WTC11 (cell line): ENCODE measurements around the gene MORN1. TPM values are rescaled to one million over a fixed set of nuclear protein-coding genes. Genes with fewer than 3 reads are reported as not detected.

Experiments
- ATAC-seq: fragments of 200-7000 bp; cut with Tn5 transposase; 2 replicates; pipeline ENCODE4 v1.10.0; 2021; ENCODE audit warnings: mild to moderate bottlenecking, moderate library complexity
- CTCF ChIA-PET: fragments of 300-600 bp; sonication (Branson Sonifier 250); formaldehyde crosslinking; loops from one replicate; lab custom pipeline; 2021; ENCODE audit warnings: antibody characterized with exemption; lab: Charles Lee
- POLR2A ChIA-PET: fragments of 350-600 bp; sonication (Branson Sonifier 250); formaldehyde crosslinking; loops from one replicate; lab custom pipeline; 2021; ENCODE audit warnings: antibody characterized with exemption; lab: Charles Lee
- DNase-seq: peaks from one replicate; pipeline ENCODE4 v3.0.0; 2021; ENCODE audit warnings: low spot score
- H3K27ac Mint-ChIP-seq: 2 replicates; pipeline ENCODE4 v1.8.0; 2021; ENCODE audit warnings: mixed read lengths
- H3K27me3 Mint-ChIP-seq: 2 replicates; pipeline ENCODE4 v1.8.0; 2021; ENCODE audit warnings: low read depth, mild to moderate bottlenecking, moderate library complexity, mixed read lengths
- H3K36me3 Mint-ChIP-seq: 2 replicates; pipeline ENCODE4 v1.8.0; 2021; ENCODE audit warnings: mixed read lengths
- H3K4me1 Mint-ChIP-seq: 2 replicates; pipeline ENCODE4 v1.8.0; 2022; ENCODE audit warnings: mixed read lengths
- H3K4me3 Mint-ChIP-seq: 2 replicates; pipeline ENCODE4 v1.8.0; 2021; ENCODE audit warnings: mild to moderate bottlenecking, moderate library complexity, mixed read lengths
- H3K9me3 Mint-ChIP-seq: 2 replicates; pipeline ENCODE4 v1.8.0; 2021; ENCODE audit warnings: mixed read lengths
- FOXJ3 ChIP-seq: sonication (generic); formaldehyde crosslinking; IDR thresholded peaks from 2 replicates; pipeline ENCODE4 v1.9.0; 2021; ENCODE audit warnings: missing genetic modification reagents, mild to moderate bottlenecking, borderline replicate concordance
- HMGA2 ChIP-seq: fragments of 250-450 bp; sonication (Bioruptor Pico); IDR thresholded peaks from 2 replicates; pipeline ENCODE4 v1.4.0; 2021; ENCODE audit warnings: mild to moderate bottlenecking, moderate library complexity
- IRF2 ChIP-seq: sonication (generic); formaldehyde crosslinking; IDR thresholded peaks from 2 replicates; pipeline ENCODE4 v1.8.0; 2022; ENCODE audit warnings: low read depth, missing genetic modification reagents, borderline replicate concordance
- NFATC4 ChIP-seq: fragments of 250-450 bp; sonication (Bioruptor Pico); IDR thresholded peaks from 2 replicates; pipeline ENCODE4 v1.9.0; 2021; ENCODE audit warnings: mild to moderate bottlenecking
- ZNF138 ChIP-seq: sonication (generic); formaldehyde crosslinking; conservative IDR thresholded peaks from 2 replicates; pipeline ENCODE4 v1.8.1; 2022; ENCODE audit warnings: mild to moderate bottlenecking, moderate library complexity, missing genetic modification reagents
- ZNF671 ChIP-seq: fragments of 250-450 bp; sonication (Bioruptor Pico); IDR thresholded peaks from 2 replicates; pipeline ENCODE4 v1.8.0; 2021; ENCODE audit warnings: mild to moderate bottlenecking
- total RNA-seq: library from RNA; stranded (reverse); gene quantifications from 3 replicates; pipeline ENCODE4 v1.2.3, GENCODE V29; 2021
- TF ChIP-seq, protein P1 (sequence below): fragments of 250-450 bp; sonication (Bioruptor Pico); IDR thresholded peaks from 2 replicates; pipeline ENCODE4 v2.1.2; 2022; ENCODE audit warnings: mild to moderate bottlenecking, moderate library complexity
- TF ChIP-seq, protein P2 (sequence below): sonication (generic); formaldehyde crosslinking; IDR thresholded peaks from 2 replicates; pipeline ENCODE4 v1.8.1; 2023; ENCODE audit warnings: mild to moderate bottlenecking, missing genetic modification reagents, moderate library complexity
- TF ChIP-seq, protein P3 (sequence below): sonication (generic); formaldehyde crosslinking; IDR thresholded peaks from 2 replicates; pipeline ENCODE4 v1.8.1; 2022; ENCODE audit warnings: low read depth, missing genetic modification reagents, borderline replicate concordance
- TF ChIP-seq, protein P4 (sequence below): sonication (generic); formaldehyde crosslinking; IDR thresholded peaks from 2 replicates; pipeline ENCODE4 v1.8.0; 2022; ENCODE audit warnings: mild to moderate bottlenecking, missing genetic modification reagents
- TF ChIP-seq, protein P5 (sequence below): sonication (generic); formaldehyde crosslinking; IDR thresholded peaks from 2 replicates; pipeline ENCODE4 v1.8.1; 2023; ENCODE audit warnings: mild to moderate bottlenecking, missing genetic modification reagents, moderate library complexity
- TF ChIP-seq, protein P6 (sequence below): sonication (generic); formaldehyde crosslinking; IDR thresholded peaks from 2 replicates; pipeline ENCODE4 v1.8.0; 2022; ENCODE audit warnings: mild to moderate bottlenecking, missing genetic modification reagents
- TF ChIP-seq, protein P7 (sequence below): sonication (generic); formaldehyde crosslinking; IDR thresholded peaks from 2 replicates; pipeline ENCODE4 v1.8.1; 2022; ENCODE audit warnings: low read depth, mild to moderate bottlenecking, moderate library complexity, missing genetic modification reagents, borderline replicate concordance
- TF ChIP-seq, protein P8 (sequence below): sonication (generic); formaldehyde crosslinking; IDR thresholded peaks from 2 replicates; pipeline ENCODE4 v1.8.1; 2022; ENCODE audit warnings: missing genetic modification reagents, borderline replicate concordance
- TF ChIP-seq, protein P9 (sequence below): fragments of 250-450 bp; sonication (Bioruptor Pico); IDR thresholded peaks from 2 replicates; pipeline ENCODE4 v1.9.0; 2021; ENCODE audit warnings: mild to moderate bottlenecking, borderline replicate concordance
- TF ChIP-seq, protein P10 (sequence below): fragments of 250-450 bp; sonication (Bioruptor Pico); IDR thresholded peaks from 2 replicates; pipeline ENCODE4 v1.8.0; 2021; ENCODE audit warnings: mild to moderate bottlenecking

Gene MORN1
- total RNA-seq, 1 experiment from 2014 or later, result 14.5 TPM

DNA sequence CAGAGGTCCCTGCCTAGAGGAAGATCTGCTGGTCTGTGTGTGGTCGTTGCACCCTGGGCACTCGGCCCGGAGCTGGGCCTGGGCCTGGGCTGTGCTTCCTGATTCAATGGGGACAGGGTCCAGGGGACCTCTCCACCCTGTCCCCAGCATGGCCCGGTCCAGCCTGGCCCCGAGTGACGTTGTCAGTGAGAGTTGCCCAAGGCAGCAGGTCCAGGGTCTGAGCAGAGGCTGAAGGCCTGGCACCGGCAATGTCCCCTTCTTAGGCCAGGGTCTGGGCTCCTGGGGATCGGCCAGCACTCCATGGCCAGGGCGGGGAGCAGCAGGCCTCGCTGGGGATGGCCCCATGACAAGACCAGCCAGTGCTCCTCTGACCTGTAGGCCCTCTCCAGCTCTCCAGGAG lies 36.6 kb upstream of the MORN1 start:
- Mint-ChIP-seq H3K36me3 (no peaks in the 10 kb centered on the region), H3K4me3 (no peak overlapping the region), H3K9me3 (peaks cover 18% of the 10 kb centered on the region), H3K4me1 (no peaks in the 10 kb centered on the region), H3K27ac (no peak overlapping the region), H3K27me3 (peaks cover 9% of the 10 kb centered on the region)
- no peak for DNase-seq
- no peak for ATAC-seq
- ChIA-PET CTCF (no interaction called here), POLR2A (no interaction called here)
- TF ChIP-seq, protein P1, sequence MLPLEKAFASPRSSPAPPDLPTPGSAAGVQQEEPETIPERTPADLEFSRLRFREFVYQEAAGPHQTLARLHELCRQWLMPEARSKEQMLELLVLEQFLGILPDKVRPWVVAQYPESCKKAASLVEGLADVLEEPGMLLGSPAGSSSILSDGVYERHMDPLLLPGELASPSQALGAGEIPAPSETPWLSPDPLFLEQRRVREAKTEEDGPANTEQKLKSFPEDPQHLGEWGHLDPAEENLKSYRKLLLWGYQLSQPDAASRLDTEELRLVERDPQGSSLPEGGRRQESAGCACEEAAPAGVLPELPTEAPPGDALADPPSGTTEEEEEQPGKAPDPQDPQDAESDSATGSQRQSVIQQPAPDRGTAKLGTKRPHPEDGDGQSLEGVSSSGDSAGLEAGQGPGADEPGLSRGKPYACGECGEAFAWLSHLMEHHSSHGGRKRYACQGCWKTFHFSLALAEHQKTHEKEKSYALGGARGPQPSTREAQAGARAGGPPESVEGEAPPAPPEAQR, result no peak
- TF ChIP-seq, protein P2, sequence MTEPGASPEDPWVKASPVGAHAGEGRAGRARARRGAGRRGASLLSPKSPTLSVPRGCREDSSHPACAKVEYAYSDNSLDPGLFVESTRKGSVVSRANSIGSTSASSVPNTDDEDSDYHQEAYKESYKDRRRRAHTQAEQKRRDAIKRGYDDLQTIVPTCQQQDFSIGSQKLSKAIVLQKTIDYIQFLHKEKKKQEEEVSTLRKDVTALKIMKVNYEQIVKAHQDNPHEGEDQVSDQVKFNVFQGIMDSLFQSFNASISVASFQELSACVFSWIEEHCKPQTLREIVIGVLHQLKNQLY (CRISPR knock-in tag), result no peak
- TF ChIP-seq, protein P3, sequence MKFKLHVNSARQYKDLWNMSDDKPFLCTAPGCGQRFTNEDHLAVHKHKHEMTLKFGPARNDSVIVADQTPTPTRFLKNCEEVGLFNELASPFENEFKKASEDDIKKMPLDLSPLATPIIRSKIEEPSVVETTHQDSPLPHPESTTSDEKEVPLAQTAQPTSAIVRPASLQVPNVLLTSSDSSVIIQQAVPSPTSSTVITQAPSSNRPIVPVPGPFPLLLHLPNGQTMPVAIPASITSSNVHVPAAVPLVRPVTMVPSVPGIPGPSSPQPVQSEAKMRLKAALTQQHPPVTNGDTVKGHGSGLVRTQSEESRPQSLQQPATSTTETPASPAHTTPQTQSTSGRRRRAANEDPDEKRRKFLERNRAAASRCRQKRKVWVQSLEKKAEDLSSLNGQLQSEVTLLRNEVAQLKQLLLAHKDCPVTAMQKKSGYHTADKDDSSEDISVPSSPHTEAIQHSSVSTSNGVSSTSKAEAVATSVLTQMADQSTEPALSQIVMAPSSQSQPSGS (CRISPR knock-in tag), result no peak
- TF ChIP-seq, protein P4, sequence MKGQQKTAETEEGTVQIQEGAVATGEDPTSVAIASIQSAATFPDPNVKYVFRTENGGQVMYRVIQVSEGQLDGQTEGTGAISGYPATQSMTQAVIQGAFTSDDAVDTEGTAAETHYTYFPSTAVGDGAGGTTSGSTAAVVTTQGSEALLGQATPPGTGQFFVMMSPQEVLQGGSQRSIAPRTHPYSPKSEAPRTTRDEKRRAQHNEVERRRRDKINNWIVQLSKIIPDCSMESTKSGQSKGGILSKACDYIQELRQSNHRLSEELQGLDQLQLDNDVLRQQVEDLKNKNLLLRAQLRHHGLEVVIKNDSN (CRISPR knock-in tag), result no peak
- TF ChIP-seq, protein P5, sequence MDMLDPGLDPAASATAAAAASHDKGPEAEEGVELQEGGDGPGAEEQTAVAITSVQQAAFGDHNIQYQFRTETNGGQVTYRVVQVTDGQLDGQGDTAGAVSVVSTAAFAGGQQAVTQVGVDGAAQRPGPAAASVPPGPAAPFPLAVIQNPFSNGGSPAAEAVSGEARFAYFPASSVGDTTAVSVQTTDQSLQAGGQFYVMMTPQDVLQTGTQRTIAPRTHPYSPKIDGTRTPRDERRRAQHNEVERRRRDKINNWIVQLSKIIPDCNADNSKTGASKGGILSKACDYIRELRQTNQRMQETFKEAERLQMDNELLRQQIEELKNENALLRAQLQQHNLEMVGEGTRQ (CRISPR knock-in tag), result no peak
- no peak for TF ChIP-seq HMGA2 (CRISPR knock-in tag)
- TF ChIP-seq NFATC4 (CRISPR knock-in tag), result no peak
- TF ChIP-seq, protein P6, sequence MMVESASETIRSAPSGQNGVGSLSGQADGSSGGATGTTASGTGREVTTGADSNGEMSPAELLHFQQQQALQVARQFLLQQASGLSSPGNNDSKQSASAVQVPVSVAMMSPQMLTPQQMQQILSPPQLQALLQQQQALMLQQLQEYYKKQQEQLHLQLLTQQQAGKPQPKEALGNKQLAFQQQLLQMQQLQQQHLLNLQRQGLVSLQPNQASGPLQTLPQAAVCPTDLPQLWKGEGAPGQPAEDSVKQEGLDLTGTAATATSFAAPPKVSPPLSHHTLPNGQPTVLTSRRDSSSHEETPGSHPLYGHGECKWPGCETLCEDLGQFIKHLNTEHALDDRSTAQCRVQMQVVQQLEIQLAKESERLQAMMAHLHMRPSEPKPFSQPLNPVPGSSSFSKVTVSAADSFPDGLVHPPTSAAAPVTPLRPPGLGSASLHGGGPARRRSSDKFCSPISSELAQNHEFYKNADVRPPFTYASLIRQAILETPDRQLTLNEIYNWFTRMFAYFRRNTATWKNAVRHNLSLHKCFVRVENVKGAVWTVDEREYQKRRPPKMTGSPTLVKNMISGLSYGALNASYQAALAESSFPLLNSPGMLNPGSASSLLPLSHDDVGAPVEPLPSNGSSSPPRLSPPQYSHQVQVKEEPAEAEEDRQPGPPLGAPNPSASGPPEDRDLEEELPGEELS (CRISPR knock-in tag), result no peak
- TF ChIP-seq, protein P7, sequence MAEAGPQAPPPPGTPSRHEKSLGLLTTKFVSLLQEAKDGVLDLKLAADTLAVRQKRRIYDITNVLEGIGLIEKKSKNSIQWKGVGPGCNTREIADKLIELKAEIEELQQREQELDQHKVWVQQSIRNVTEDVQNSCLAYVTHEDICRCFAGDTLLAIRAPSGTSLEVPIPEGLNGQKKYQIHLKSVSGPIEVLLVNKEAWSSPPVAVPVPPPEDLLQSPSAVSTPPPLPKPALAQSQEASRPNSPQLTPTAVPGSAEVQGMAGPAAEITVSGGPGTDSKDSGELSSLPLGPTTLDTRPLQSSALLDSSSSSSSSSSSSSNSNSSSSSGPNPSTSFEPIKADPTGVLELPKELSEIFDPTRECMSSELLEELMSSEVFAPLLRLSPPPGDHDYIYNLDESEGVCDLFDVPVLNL (CRISPR knock-in tag), result no peak
- TF ChIP-seq, protein P8, sequence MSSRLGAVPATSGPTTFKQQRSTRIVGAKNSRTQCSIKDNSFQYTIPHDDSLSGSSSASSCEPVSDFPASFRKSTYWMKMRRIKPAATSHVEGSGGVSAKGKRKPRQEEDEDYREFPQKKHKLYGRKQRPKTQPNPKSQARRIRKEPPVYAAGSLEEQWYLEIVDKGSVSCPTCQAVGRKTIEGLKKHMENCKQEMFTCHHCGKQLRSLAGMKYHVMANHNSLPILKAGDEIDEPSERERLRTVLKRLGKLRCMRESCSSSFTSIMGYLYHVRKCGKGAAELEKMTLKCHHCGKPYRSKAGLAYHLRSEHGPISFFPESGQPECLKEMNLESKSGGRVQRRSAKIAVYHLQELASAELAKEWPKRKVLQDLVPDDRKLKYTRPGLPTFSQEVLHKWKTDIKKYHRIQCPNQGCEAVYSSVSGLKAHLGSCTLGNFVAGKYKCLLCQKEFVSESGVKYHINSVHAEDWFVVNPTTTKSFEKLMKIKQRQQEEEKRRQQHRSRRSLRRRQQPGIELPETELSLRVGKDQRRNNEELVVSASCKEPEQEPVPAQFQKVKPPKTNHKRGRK (CRISPR knock-in tag), result no peak
- TF ChIP-seq, all 79 proteins: peak for 0

DNA sequence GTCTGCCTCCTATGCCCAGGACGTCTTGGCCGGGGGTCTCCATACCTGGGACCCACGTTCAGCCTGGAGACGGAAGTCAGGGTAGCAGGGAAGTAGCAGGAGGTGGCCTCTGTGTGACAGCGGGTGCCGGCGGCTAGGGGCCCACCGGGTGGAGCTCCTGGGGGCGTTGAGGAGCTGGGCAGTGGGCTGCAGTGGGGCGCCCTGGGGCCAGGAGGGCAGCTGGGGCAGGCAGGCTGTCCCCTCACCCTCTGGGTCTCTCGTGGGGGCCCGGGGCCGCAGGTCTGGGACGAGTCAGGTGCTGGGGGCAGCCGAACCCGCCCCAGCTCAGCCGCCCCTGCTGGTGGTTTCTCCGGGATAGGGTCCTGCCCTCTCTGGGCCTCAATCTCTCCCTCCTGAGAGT lies 35.7 kb upstream of the MORN1 start:
- ChIA-PET POLR2A (no interaction called here), CTCF (no interaction called here)
- Mint-ChIP-seq H3K36me3 (no peaks in the 10 kb centered on the region), H3K27me3 (peaks cover 19% of the 10 kb centered on the region), H3K9me3 (peaks cover 26% of the 10 kb centered on the region), H3K4me1 (no peaks in the 10 kb centered on the region), H3K27ac (no peak overlapping the region), H3K4me3 (no peak overlapping the region)
- DNase-seq (no peak), ATAC-seq (no peak)
- TF ChIP-seq NFATC4 (CRISPR knock-in tag) (no peak), ZNF671 (CRISPR knock-in tag) (no peak), IRF2 (CRISPR knock-in tag) (no peak), FOXJ3 (CRISPR knock-in tag) (no peak), ZNF138 (CRISPR knock-in tag) (no peak)
- TF ChIP-seq, protein P9, sequence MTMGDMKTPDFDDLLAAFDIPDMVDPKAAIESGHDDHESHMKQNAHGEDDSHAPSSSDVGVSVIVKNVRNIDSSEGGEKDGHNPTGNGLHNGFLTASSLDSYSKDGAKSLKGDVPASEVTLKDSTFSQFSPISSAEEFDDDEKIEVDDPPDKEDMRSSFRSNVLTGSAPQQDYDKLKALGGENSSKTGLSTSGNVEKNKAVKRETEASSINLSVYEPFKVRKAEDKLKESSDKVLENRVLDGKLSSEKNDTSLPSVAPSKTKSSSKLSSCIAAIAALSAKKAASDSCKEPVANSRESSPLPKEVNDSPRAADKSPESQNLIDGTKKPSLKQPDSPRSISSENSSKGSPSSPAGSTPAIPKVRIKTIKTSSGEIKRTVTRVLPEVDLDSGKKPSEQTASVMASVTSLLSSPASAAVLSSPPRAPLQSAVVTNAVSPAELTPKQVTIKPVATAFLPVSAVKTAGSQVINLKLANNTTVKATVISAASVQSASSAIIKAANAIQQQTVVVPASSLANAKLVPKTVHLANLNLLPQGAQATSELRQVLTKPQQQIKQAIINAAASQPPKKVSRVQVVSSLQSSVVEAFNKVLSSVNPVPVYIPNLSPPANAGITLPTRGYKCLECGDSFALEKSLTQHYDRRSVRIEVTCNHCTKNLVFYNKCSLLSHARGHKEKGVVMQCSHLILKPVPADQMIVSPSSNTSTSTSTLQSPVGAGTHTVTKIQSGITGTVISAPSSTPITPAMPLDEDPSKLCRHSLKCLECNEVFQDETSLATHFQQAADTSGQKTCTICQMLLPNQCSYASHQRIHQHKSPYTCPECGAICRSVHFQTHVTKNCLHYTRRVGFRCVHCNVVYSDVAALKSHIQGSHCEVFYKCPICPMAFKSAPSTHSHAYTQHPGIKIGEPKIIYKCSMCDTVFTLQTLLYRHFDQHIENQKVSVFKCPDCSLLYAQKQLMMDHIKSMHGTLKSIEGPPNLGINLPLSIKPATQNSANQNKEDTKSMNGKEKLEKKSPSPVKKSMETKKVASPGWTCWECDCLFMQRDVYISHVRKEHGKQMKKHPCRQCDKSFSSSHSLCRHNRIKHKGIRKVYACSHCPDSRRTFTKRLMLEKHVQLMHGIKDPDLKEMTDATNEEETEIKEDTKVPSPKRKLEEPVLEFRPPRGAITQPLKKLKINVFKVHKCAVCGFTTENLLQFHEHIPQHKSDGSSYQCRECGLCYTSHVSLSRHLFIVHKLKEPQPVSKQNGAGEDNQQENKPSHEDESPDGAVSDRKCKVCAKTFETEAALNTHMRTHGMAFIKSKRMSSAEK (CRISPR knock-in tag), result no peak
- TF ChIP-seq, protein P10, sequence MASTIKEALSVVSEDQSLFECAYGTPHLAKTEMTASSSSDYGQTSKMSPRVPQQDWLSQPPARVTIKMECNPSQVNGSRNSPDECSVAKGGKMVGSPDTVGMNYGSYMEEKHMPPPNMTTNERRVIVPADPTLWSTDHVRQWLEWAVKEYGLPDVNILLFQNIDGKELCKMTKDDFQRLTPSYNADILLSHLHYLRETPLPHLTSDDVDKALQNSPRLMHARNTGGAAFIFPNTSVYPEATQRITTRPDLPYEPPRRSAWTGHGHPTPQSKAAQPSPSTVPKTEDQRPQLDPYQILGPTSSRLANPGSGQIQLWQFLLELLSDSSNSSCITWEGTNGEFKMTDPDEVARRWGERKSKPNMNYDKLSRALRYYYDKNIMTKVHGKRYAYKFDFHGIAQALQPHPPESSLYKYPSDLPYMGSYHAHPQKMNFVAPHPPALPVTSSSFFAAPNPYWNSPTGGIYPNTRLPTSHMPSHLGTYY (CRISPR knock-in tag), result no peak
